Measurements from ENCODE around the gene PPM1D.
"Not testable (repeated sequence)": the region's sequence is repeated elsewhere in the genome, so short reads cannot be mapped to it uniquely, and the experiment has no call there.

The PPM1D gene

DNA sequence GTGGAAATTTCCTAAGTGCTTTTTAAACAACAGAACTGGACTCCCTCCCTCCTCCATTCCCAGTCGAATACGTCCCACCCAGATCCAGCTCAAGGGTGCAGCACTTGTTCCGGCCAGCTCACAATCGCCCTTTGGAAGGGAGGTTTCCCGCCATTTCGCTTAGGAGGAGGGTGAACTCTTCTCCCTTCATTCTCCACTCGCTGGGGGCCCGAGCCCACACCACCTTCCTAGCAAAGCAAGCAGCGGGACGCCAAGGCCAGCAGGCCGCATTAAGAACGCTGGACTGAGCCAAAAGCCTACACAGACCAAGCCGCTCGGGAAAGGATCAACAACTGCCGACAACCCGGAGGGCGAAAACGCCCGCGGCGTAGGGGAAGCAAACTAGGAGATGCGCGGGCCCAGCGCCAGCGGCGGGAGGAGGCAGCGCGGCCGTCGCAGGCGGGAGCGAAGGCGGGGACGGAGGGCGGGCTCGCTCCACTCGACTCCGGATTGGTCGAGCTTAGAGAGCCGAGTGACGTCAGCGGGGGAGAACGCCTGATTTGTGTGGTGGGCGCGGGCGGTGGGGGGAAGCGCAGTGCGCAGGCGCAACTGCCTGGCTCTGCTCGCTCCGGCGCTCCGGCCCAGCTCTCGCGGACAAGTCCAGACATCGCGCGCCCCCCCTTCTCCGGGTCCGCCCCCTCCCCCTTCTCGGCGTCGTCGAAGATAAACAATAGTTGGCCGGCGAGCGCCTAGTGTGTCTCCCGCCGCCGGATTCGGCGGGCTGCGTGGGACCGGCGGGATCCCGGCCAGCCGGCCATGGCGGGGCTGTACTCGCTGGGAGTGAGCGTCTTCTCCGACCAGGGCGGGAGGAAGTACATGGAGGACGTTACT lies at the start of gene PPM1D:
PPM1D (plus strand) TSS at position 574 of the 870 bp plus-strand sequence; CDS start at position 796, 222 bp downstream.
- in situ Hi-C loops (cut with HindIII; ENCODE audit: low sequenced_read_pairs), result no loop called here

DNA sequence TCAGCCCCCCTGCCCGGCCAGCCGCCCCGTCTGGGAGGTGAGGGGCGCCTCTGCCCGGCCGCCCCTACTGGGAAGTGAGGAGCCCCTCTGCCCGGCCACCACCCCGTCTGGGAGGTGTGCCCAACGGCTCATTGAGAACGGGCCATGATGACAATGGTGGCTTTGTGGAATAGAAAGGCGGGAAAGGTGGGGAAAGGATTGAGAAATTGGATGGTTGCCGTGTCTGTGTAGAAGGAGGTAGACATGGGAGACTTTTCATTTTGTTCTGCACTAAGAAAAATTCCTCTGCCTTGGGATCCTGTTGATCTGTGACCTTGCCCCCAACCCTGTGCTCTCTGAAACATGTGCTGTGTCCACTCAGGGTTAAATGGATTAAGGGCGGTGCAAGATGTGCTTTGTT lies 47.7 kb upstream of the PPM1D start:
- in situ Hi-C loops (cut with HindIII; ENCODE audit: low sequenced_read_pairs), result not testable (repeated sequence)

DNA sequence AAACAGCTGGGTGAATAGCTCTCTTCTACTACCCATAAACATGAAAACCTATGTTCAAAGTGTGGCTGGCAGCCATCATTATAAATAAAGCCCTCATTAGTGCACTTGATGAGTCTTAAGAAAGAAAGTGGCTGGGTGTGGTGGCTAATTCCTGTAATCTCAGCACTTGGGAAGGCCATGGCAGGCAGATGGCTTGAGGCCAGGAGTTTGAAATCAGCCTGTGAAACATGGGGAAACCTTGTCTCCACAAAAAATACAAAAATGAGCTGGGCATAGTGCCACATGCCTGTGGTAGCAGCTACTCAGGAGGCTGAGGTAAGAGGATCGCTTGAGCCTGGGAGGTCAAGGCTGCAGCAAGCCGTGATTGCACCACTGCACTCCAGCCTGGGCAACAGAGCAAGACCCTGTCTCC lies 45.6 kb upstream of the PPM1D start:
- in situ Hi-C loops (cut with HindIII; ENCODE audit: low sequenced_read_pairs), result no loop called here

DNA sequence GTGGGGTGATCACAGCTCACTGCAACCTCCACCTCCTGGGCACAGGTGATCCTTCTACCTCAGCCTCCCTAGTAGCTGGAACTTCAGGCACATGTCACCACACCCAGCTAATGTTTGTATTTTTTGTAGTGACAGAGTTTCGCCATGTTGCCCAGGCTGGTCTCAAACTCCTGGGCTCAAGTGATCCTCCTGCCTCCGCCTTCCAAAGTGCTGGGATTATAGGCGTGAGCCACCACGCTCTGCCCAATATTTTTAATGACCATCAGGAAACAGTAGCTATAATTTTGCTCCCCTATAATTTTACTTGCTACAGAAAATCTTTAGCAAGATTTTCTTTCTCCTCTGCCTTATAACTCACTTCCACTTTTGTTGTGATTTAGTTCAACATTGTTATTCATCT lies 44.2 kb upstream of the PPM1D start:
- in situ Hi-C loops (cut with HindIII; ENCODE audit: low sequenced_read_pairs), result no loop called here

DNA sequence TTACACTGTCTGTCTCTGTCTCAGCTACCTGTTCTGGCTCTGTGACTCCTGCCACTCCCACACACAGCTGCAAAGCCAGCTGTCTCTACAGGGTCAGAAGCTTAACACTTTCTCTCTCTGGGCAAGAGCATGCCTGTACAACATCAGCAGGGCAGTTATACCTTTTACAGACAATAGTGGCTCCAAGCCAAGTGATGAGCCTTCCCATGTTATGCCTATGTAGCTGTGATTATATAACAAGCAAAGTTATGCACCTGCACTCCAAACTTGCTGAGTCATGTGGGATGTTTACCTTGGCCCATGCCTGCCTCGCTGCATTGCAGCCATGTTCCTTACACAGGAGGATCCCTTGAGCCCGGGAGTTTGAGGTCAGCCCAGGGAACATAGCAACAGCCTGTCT lies 42.2 kb upstream of the PPM1D start:
- in situ Hi-C loops (cut with HindIII; ENCODE audit: low sequenced_read_pairs), result no loop called here

DNA sequence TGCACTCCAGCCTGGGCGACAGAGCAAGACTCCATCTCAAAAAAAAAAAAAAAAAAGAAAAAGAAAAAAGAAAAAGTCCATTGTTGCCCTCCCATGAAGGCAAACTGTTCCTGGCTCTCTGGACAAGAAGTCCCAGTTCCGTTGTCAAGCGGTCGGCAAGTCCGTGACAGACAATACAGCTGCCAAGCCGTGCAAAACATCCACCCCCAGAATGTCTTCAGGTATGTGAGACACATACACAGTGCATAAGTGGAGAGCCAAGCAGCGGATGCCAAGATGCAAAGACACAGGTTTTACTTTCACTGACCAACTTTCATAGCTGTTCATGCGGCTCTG lies 40.4 kb upstream of the PPM1D start:
- in situ Hi-C loops (cut with HindIII; ENCODE audit: low sequenced_read_pairs), result no loop called here

DNA sequence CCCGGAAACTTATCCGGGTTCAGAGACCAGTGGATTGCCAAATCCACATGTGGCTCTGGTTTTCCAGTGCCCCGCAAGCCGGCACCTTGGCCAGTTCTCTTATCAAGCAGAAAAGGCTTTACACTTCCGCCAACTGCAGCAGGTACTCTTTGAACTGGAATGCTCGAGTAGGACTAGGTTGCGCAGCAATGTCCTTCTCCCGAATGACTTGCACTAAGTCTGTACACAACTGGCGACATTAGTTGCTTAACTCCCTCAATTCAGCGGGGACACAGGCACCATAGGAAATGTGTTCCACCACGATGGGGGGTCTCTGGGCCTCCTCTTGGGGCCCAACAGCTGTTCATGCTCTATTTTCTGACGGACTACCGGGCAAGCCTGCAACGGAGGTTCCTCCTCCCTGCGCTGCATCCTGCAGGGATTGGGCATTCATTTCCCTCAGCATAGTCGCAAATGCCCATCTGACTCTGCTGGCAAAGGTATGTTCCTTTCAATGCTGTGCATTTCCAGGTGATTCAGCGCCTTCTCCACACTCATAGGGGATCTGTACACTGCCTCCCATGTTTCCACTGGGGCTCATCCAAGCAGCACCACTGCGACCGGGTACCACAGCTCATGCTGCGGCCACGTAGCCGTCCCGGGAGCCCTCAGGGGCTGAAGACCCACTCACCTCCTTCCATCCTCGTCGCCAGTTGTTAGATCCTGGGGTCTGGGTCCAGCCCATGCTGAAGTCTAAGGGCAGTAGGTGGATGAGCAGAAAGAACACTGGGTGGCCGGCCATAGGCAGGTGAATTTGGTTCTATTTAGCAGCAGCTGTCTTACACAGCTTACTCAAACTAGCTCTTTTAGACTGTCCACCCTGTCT lies 39.8 kb upstream of the PPM1D start:
- in situ Hi-C loops (cut with HindIII; ENCODE audit: low sequenced_read_pairs), result no loop called here

DNA sequence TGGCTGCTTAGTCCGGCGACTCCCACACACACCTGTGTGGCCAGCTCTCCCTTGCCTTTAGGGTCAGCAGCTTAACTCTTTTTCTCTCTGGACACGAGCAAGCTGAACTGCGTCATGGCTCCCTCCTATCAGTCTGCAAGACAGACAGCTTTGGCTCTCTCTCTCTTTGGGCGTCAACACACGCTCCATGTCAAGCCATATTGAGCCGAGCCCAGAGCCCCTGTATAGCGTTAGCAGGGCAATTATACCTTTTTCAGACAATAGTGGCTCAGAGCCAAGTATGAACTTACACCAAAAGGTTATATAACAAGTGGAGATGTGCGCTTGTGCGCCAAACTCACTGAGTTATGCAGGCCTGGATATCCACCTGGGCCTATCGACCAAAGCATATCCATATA lies 39.1 kb upstream of the PPM1D start:
- in situ Hi-C loops (cut with HindIII; ENCODE audit: low sequenced_read_pairs), result no loop called here

DNA sequence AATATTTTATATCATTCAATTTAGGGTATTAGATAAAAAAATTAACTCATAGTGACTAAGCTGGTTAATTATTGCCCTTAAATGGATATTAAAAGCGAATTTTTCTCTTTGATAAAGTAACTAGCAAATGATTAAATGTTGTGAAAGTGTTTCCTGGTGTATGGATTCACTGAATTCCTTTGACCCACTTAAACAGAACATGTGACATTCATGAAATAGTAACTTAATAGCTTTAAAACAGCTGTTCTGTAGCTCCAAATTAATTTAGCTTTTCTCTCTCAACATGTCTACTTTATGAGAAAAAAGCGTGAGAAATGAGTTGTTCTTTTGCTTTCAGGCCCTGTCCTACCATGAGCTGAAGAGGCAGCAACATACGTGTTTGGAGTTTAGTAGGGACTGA lies 37.6 kb upstream of the PPM1D start:
- in situ Hi-C loops (cut with HindIII; ENCODE audit: low sequenced_read_pairs), result no loop called here

DNA sequence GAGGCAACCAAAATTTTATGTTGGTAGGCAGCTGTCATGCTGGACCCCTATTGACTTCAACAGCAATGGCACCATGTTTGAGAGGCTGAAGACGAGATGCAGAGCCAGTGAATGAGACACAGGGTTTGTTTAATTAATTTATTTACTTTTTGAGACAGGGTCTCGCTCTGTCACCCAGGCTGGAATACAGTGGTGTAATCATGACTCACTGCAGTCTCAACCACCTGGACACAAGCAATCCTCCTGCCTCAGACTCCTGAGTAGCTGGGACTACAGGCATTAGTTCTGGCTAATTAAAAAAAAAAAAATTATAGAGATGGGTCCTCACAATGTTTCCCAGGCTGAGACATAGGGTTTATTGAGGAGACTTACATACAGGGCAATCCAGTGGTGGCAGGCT lies 36.2 kb upstream of the PPM1D start:
- in situ Hi-C loops (cut with HindIII; ENCODE audit: low sequenced_read_pairs), result no loop called here

DNA sequence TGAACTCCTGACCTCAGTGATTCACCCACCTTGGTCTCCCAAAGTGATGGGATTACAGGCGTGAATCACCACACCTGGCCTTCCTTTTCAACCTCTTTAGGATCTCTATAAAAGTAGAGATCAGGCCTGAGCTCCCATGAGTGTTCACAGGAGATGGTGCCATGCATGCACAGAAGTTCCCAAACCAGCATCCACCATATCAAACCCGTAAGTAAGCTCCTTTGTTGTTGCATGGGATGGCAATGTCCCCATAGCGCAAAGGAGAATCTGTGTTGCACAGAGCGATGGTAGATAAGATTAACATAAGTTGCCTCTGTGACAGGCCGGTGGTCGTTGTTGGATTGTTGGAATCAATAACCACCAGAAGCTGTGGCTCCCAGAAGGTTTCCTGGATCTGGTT lies 34.8 kb upstream of the PPM1D start:
- in situ Hi-C loops (cut with HindIII; ENCODE audit: low sequenced_read_pairs), result no loop called here

DNA sequence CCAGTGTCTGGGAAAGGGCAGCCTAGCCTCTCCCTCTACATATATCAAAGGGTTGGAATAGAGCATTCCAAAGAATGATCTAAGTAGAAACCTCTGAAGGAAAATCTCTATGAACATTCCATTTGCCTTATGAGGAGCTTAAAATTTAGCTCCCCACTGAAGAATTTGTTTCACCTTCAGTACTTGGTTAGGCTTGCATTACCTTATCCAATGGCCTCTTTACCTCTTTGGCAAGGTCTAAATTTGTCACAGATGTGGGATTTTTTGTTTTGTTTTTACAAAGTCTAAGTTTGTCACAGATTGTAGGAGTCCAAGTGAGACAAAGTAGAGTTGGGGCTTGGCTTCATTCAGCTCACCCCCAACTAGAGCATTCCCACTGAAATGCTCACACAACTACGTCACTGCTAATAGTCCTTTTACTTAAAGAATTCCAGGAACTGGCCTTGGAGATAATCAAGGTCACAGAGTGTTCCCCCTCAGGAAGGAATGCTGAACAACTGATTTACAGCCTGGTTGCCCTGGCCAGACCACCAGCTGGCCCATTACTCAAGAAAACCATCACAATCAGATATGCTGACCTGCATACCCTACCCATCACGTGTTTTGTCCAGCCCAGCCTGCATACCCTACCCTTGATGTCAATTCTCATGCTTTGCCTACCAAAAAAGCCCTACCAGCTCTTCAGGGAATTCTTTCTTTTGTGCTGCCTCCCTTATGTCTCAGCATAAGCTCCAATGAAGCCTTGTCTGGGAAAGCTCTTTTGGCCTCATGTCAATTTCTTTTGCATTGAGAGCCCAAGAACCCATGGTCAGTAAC lies 26.5 kb upstream of the PPM1D start:
- in situ Hi-C loops (cut with HindIII; ENCODE audit: low sequenced_read_pairs), result no loop called here

DNA sequence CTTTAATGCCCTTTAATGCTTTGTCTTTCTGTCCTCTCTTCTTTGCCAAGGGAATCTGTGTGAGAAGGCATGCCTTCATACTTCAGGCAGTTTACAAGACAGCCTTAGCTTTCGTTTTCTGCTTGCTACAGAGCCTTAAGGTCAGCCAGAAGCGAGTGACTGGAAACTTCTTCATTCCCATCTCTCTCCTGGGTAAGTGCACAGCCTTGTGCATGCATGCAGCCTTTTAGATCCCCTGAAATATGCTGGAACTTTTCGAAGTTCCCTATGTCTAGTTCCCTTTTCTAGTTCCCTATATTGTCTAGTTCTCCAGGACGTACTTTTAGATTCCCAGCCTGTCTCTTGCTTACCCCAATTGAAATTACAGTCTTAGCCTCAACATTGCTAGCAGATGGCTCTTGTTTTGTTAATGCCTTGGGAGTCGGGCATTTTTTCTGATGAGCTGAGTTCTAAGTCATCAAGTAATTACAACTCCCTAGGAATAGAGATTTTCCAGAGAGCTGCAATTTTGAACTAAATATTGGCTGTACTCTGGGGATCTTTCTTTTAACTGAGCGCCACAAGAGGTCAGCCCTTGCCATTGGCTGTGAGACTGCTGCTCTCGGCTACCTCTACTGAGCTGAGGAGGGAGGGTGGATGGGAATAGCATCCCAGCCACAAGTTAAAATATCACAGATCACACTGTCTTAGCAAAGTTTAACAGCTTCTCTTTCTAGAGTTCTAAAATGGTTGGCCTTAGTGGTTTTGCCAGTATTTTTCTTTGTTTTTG lies 22.7 kb upstream of the PPM1D start:
- in situ Hi-C loops (cut with HindIII; ENCODE audit: low sequenced_read_pairs), result no loop called here

DNA sequence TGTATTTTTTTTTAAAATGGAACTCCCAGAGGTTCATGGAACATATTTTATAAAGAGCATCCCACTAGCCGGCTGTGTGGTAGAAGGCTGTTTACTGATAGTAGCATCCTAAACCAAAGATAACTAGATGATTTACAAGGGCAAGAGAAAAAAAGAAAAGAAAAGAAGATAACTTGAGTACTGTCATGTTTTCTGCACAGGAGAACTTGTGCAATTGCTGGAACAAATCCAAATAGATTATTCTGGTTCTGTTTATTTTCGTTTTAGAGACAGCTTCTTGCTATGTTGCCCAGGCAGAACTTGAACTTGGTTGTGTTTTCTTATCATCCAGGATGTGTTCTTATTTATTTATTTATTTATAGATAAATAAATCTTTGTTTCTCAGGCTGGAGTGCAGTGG lies 20.9 kb upstream of the PPM1D start:
- in situ Hi-C loops (cut with HindIII; ENCODE audit: low sequenced_read_pairs), result no loop called here

DNA sequence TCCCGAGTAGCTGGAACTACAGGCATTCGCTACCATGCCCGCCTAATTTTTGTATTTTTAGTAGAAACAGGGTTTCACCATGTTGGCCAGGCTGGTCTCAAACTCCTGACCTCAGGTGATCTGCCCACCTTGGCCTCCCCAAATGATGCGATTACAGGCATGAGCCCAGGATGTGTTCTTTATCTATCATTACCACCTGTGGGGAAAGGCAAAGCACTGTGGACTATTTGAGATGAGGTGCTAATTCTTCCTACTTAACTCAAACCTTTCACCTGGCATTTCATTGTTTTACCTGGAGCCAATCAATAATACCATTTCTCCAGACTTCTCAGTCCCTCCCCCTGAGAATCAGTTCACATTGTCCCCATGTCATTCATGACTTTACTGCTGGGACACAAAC lies 20.4 kb upstream of the PPM1D start:
- in situ Hi-C loops (cut with HindIII; ENCODE audit: low sequenced_read_pairs), result no loop called here

DNA sequence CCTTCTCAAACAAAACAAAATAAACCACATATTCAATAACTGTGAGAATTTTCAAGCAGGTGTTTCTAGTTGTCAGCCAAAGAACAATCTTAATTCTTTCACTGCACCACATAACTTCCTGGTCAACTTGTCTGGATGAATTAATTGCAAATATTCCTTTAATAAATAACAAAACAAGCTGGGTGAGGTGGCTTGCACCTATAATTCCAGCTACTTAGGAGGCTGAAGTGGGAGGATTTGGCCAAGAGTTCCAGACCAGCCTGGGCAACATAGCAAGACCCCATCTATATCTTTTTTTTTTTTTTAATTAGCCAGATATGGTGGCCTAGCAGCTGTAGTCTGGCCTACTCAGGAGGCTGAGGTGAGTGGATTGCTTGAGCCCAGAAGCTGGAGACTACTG lies 17.0 kb upstream of the PPM1D start:
- in situ Hi-C loops (cut with HindIII; ENCODE audit: low sequenced_read_pairs), result no loop called here

DNA sequence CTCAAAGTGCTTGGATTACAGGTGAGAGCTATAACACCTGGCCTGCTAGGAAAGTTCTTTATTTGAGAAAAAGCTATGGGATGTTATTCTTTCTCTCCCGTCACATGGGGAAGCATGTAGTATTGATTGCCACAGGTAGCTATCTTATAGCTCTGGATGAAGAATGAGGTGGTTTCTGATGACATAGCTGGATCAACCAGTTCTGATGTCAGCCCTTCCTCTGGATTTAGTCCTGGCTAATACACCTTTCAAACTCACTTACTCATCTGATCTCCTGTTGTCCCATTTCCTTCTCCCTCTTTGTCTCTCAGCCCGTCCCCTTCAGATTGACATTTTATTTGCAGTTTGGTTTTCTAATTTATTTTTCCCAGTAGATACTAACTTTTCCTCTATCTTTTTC lies 14.1 kb upstream of the PPM1D start:
- in situ Hi-C loops (cut with HindIII; ENCODE audit: low sequenced_read_pairs), result no loop called here

DNA sequence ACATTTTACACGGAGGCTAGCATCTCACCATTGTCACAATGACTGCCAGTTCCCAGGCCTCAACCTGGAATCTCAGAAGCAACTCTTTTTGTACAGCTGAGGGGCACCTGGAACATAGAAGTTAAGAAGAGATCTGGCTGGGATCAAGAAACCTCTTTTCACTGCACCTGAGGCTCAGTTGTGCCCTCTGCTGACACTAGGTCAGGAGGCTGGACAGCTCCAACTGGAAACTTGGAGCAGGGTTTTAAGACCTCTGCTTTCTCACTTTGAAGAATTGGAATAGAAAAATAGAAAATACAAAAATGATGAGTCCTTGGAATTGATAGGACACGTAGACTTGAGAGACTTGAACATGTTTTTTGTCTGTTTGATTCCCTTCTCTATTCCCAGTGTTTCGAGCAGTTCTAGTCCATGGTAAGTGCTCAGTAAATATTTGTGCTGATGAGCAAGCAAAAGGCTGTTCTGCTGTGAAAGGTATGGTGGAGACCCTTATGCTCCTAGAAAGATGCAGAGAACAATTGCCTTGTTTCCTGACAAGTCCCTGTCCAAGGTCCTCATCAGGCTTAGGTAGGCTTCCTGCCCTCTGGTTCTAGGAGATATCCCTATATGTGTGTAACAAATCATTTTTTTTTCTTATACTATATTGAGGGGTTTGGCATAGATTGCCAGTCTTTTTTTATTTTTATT lies 13.6 kb upstream of the PPM1D start:
- in situ Hi-C loops (cut with HindIII; ENCODE audit: low sequenced_read_pairs), result no loop called here

DNA sequence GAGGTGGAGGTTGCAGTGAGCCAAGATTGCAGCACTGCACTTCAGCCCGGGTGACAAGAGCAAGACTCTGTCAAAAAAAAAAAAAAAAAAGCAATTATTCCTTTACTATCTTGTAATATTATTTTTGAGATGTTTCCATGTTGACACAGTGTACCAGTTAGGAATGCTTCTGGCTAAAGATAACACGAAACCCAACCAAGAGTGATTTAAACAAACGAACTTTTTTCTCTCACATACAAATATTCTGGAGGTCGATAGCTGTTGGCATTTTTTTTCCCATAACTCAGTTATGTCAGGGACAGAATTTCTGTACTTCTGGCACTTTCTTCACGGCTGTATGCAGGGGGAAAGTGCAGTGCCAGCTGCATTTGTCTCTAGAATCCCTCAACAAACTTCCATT lies 9.9 kb upstream of the PPM1D start:
- in situ Hi-C loops (cut with HindIII; ENCODE audit: low sequenced_read_pairs), result no loop called here

DNA sequence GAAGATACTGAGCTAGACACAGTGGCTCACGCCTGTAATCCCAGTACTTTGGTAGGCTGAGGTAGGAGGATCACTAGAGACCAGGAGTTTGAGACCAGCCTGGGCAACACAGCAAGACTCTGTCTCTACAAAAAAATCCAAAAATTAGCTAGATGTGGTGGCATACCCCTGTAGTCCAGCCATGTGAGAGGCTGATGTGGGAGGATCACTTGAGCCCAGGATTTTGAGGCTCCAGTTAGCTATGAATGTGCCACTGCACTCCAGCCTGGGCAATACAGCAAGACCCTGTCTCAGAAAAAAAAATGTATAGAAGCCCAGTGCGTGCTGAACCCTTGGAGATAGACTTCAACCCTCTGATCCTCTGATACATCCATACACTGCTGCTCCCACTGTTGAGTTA lies 7.2 kb upstream of the PPM1D start:
- in situ Hi-C loops (cut with HindIII; ENCODE audit: low sequenced_read_pairs), result no loop called here

All from DLD1 (cell line).